Common myeloid progenitor, CD34-positive (primary cell): Measurements from ENCODE around the gene ZFHX2.
A peak's percentile ranks its signal among the peaks of the same experiment; 100 is the strongest.

Source experiments
- CTCF ChIA-PET: fragments of 350-600 bp; sonication (Branson Sonifier 250); formaldehyde crosslinking; loops from one replicate; lab custom pipeline; 2021; ENCODE audit warnings: antibody characterized with exemption; lab: Charles Lee
- POLR2A ChIA-PET: fragments of 350-600 bp; sonication (Branson Sonifier 250); formaldehyde crosslinking; loops from one replicate; lab custom pipeline; 2021; ENCODE audit warnings: antibody characterized with exemption; lab: Charles Lee
- DNase-seq, 3 donors: peaks; one replicate each; pipeline versions ENCODE4 v3.0.0 to v3.0.0-alpha.2; 2013
- H3K27ac ChIP-seq, 2 experiments: 1 replicate in 1 of 2; 2 replicates in 1 of 2; pipeline ENCODE4 v1.7.0; 2013; ENCODE audit warnings: inconsistent platforms in 2 of 2, low read length in 2 of 2, mild to moderate bottlenecking in 2 of 2, low read depth in 1 of 2, moderate library complexity in 1 of 2; ENCODE audit not compliant: severe bottlenecking in 2 of 2, insufficient read depth in 1 of 2, poor library complexity in 1 of 2
- H3K27me3 ChIP-seq, 5 experiments: replicated peaks in 2 of 5; 1 replicate in 3 of 5; 2 replicates in 2 of 5; pipeline versions ENCODE4 v1.6.1 to v1.7.0; 2013; ENCODE audit warnings: low read length in 4 of 5, mild to moderate bottlenecking in 2 of 5, moderate library complexity in 2 of 5, inconsistent platforms in 1 of 5; ENCODE audit not compliant: insufficient read depth in 5 of 5, control insufficient read depth in 4 of 5
- H3K36me3 ChIP-seq, 4 experiments: 1 replicate in 2 of 4; 2 replicates in 2 of 4; pipeline versions ENCODE4 v1.6.1 to v1.7.0; 2013; ENCODE audit warnings: low read length in 3 of 4, control low read depth in 1 of 4, mild to moderate bottlenecking in 1 of 4; ENCODE audit not compliant: control insufficient read depth in 4 of 4, insufficient read depth in 4 of 4
- H3K4me1 ChIP-seq, 4 experiments: 1 replicate in 3 of 4; 2 replicates in 1 of 4; pipeline versions ENCODE4 v1.6.1 to v1.7.1; 2013; ENCODE audit warnings: low read length in 3 of 4, mild to moderate bottlenecking in 3 of 4, control low read depth in 1 of 4, inconsistent platforms in 1 of 4, moderate library complexity in 1 of 4; ENCODE audit not compliant: control insufficient read depth in 4 of 4, insufficient read depth in 4 of 4; ENCODE audit errors: control extremely low read depth in 1 of 4
- H3K4me3 ChIP-seq, 7 experiments: 1 replicate in 4 of 7; 2 replicates in 3 of 7; pipeline versions ENCODE4 v1.5.1 to v1.7.0; 2013; ENCODE audit warnings: mild to moderate bottlenecking in 7 of 7, low read length in 6 of 7, moderate library complexity in 6 of 7, inconsistent platforms in 2 of 7, low read depth in 2 of 7, control low read depth in 1 of 7; ENCODE audit not compliant: insufficient read depth in 4 of 7, control insufficient read depth in 1 of 7; ENCODE audit errors: extremely low read depth in 1 of 7
- H3K9me3 ChIP-seq, 5 experiments: 1 replicate in 4 of 5; 2 replicates in 1 of 5; pipeline versions ENCODE4 v1.6.1 to v1.7.1; 2013; ENCODE audit warnings: low read length in 4 of 5, mild to moderate bottlenecking in 2 of 5, inconsistent platforms in 1 of 5, low read depth in 1 of 5, moderate library complexity in 1 of 5; ENCODE audit not compliant: control insufficient read depth in 4 of 5, insufficient read depth in 2 of 5; ENCODE audit errors: control extremely low read depth in 1 of 5
- WGBS: methylation state at CpG from one replicate; pipeline ENCODE4 v1.1.5; 2013; ENCODE audit not compliant: insufficient coverage; 5-methylcytosine and 5-hydroxymethylcytosine counted together

The ZFHX2 gene

GRCh38 chr14:23530375-23531055 lies 21.1 kb downstream of the ZFHX2 start:
- WGBS: 52% methylated on average over 9 of the region's 10 CpGs
- ChIA-PET CTCF (interaction anchor here (1.1 to 8.1 kb wide), 10 partner anchors 11 to 54 kb away, joined by 3 to 65 read pairs (median 4); partner anchors contain the start of genes AP1G2 and THTPA), POLR2A (interaction anchor here (0.7 kb wide), 1 partner anchor 209 kb away, joined by 3 read pairs; no protein-coding TSS in a partner anchor)
- Histone ChIP-seq H3K9me3 (no peaks in the 10 kb centered on the region), H3K36me3 (peaks cover 0 to 6% (median 1%) of the 10 kb centered on the region in 4 experiments), H3K4me3 (peak overlapping the region in 2 of 7 experiments; percentile 19 to 21), H3K4me1 (peaks cover 0 to 19% (median 14%) of the 10 kb centered on the region in 4 experiments), H3K27ac (no peak overlapping the region), H3K27me3 (no peaks in the 10 kb centered on the region)
- DNase-seq: peak; percentile 39 to 90 (median 79)

- H3K9me3 ChIP-seq: no peaks in the 10 kb centered on the region
- ChIA-PET CTCF (interaction anchor here (1.0 to 8.1 kb wide), 8 partner anchors 11 to 45 kb away, joined by 3 to 65 read pairs (median 4); partner anchors contain the start of gene THTPA), POLR2A (no interaction called here)
- H3K27me3 ChIP-seq: no peaks in the 10 kb centered on the region
- peaks cover 0 to 19% (median 14%) of the 10 kb centered on the region in 4 experiments for H3K4me1 ChIP-seq
- no peak overlapping the region for H3K27ac ChIP-seq
- no peak for DNase-seq
- 100% methylated on average over 1 of the region's 3 CpGs for WGBS
- no peak overlapping the region for H3K4me3 ChIP-seq
- peaks cover 0 to 7% (median 1%) of the 10 kb centered on the region in 4 experiments for H3K36me3 ChIP-seq
These were observed 22.5 kb downstream of the ZFHX2 start for GRCh38 chr14:23529016-23529415.

- Histone ChIP-seq H3K4me3 (no peak overlapping the region), H3K36me3 (peaks cover 0 to 7% (median 1%) of the 10 kb centered on the region in 4 experiments), H3K9me3 (no peaks in the 10 kb centered on the region), H3K4me1 (peaks cover 0 to 19% (median 14%) of the 10 kb centered on the region in 4 experiments), H3K27me3 (no peaks in the 10 kb centered on the region), H3K27ac (no peak overlapping the region)
- CTCF ChIA-PET: interaction anchor here (1.0 to 8.1 kb wide), 5 partner anchors 11 to 30 kb away, joined by 3 to 65 read pairs (median 6); partner anchors contain the start of gene THTPA
- WGBS: 100% methylated on average over 1 of the region's 1 CpG
- POLR2A ChIA-PET: no interaction called here
- DNase-seq: no peak
These were observed 23.0 kb downstream of the ZFHX2 start for GRCh38 chr14:23528555-23528954.

- Histone ChIP-seq H3K9me3 (no peaks in the 10 kb centered on the region), H3K4me3 (no peak overlapping the region), H3K36me3 (peaks cover 0 to 7% (median 1%) of the 10 kb centered on the region in 4 experiments), H3K27ac (no peak overlapping the region), H3K4me1 (peaks cover 0 to 10% (median 4%) of the 10 kb centered on the region in 4 experiments), H3K27me3 (no peaks in the 10 kb centered on the region)
- POLR2A ChIA-PET: no interaction called here
- no peak for DNase-seq
- 100% methylated on average over 3 of the region's 8 CpGs for WGBS
- CTCF ChIA-PET: interaction anchor here (0.5 to 1.3 kb wide), 4 partner anchors 11 to 34 kb away, joined by 3 to 5 read pairs (median 4); no protein-coding TSS in a partner anchor
These were observed 26.0 kb downstream of the ZFHX2 start for GRCh38 chr14:23525611-23526010.

GRCh38 chr14:23524954-23525353 lies 26.6 kb downstream of the ZFHX2 start:
- Histone ChIP-seq H3K4me1 (peaks cover 0 to 4% (median 0%) of the 10 kb centered on the region in 4 experiments), H3K27ac (no peak overlapping the region), H3K4me3 (no peak overlapping the region), H3K27me3 (no peaks in the 10 kb centered on the region), H3K36me3 (peaks cover 0 to 7% (median 1%) of the 10 kb centered on the region in 4 experiments), H3K9me3 (no peaks in the 10 kb centered on the region)
- 99% methylated on average over 8 of the region's 14 CpGs for WGBS
- ChIA-PET CTCF (interaction anchor here (0.8 kb wide), 1 partner anchor 14 kb away, joined by 4 read pairs; no protein-coding TSS in a partner anchor), POLR2A (no interaction called here)
- DNase-seq: no peak

- POLR2A ChIA-PET: no interaction called here
- peaks cover 0 to 2% (median 0%) of the 10 kb centered on the region in 4 experiments for H3K4me1 ChIP-seq
- no peak overlapping the region for H3K4me3 ChIP-seq
- peaks cover 0 to 7% (median 1%) of the 10 kb centered on the region in 4 experiments for H3K36me3 ChIP-seq
- no peak for DNase-seq
- H3K27me3 ChIP-seq: no peaks in the 10 kb centered on the region
- H3K9me3 ChIP-seq: no peaks in the 10 kb centered on the region
- CTCF ChIA-PET: interaction anchor here (0.9 to 2.3 kb wide), 4 partner anchors 14 to 39 kb away, joined by 3 to 6 read pairs (median 4); no protein-coding TSS in a partner anchor
- WGBS: 95% methylated on average over 15 of the region's 16 CpGs
- no peak overlapping the region for H3K27ac ChIP-seq
These were observed 28.1 kb downstream of the ZFHX2 start for GRCh38 chr14:23523229-23524016.
